NCI-H1048 (cell line): ENCODE data around the gene HAP1.
"Not testable (repeated sequence)": the region's sequence is repeated elsewhere in the genome, so short reads cannot be mapped to it uniquely, and the experiment has no call there.

Experiments
- DNase-seq: peaks from one replicate; lab custom pipeline; 2025; lab: John Stamatoyannopoulos, UW

Gene HAP1

GRCh38 chr17:41723801-41724475 is 10.5 kb downstream of the HAP1 start:
- DNase-seq, result no peak

- DNase-seq, result no peak
Measured at GRCh38 chr17:41722231-41722630, 12.2 kb downstream of the HAP1 start.

GRCh38 chr17:41718287-41718645 is 16.2 kb downstream of the HAP1 start:
- DNase-seq, result no peak

- no peak for DNase-seq
Measured at GRCh38 chr17:41717408-41718286, 16.8 kb downstream of the HAP1 start.

GRCh38 chr17:41711669-41712400 is 22.6 kb downstream of the HAP1 start, which contains the start of gene GAST:
TSS of gene GAST (plus strand) at chr17:41712331. CDS start at chr17:41715437, 3,106 bp downstream.
- no peak for DNase-seq

GRCh38 chr17:41710472-41711090 is 23.9 kb downstream of the HAP1 start:
- no peak for DNase-seq

- no peak for DNase-seq
Measured at GRCh38 chr17:41707803-41708669, 26.4 kb downstream of the HAP1 start.

- no peak for DNase-seq
Measured at GRCh38 chr17:41705271-41705991, 29.0 kb downstream of the HAP1 start.

- DNase-seq, result no peak
Measured at GRCh38 chr17:41702712-41703111, 31.7 kb downstream of the HAP1 start.

- not testable (repeated sequence) for DNase-seq
Measured at GRCh38 chr17:41700843-41701242, 33.6 kb downstream of the HAP1 start.

GRCh38 chr17:41697122-41697962 is 37.1 kb downstream of the HAP1 start:
- DNase-seq, result no peak

- DNase-seq, result peak; percentile 48
Measured at GRCh38 chr17:41695954-41696757, 38.3 kb downstream of the HAP1 start.

- no peak for DNase-seq
Measured at GRCh38 chr17:41695134-41695661, 39.2 kb downstream of the HAP1 start.

GRCh38 chr17:41692722-41693521 is 41.5 kb downstream of the HAP1 start:
- DNase-seq, result no peak

- no peak for DNase-seq
Measured at GRCh38 chr17:41691031-41691777, 43.2 kb downstream of the HAP1 start.

GRCh38 chr17:41690497-41690896 is 43.9 kb downstream of the HAP1 start:
- no peak for DNase-seq
